ENCODE results near the gene MS4A5.

The MS4A5 gene

DNA sequence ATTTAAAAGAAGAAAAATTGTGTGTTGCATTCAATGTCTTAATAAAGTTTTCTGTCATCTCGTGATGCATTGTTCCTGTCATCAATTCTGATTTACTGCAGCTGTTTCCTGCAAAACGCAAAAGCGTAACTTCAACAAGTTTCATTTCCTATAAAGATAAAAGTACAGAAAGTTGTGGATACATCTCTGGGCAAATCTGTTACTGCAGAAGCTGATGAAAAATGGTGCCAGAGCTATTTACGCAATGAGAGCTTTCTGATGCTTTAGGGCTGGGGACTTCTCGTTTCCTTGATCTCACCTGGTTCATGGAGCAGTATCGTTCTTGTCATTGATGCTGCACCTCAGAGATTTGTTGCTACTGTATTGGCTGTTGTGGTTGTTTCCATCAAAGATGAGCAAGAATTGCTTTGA, 47.7 kb downstream of the MS4A5 start:
- in situ Hi-C loops (cut with MboI; ENCODE audit: low sequenced_read_pairs), result no loop called here

GRCh38 chr11:60482361-60482760, 53.0 kb downstream of the MS4A5 start:
- in situ Hi-C loops (cut with MboI; ENCODE audit: low sequenced_read_pairs), result no loop called here

DNA sequence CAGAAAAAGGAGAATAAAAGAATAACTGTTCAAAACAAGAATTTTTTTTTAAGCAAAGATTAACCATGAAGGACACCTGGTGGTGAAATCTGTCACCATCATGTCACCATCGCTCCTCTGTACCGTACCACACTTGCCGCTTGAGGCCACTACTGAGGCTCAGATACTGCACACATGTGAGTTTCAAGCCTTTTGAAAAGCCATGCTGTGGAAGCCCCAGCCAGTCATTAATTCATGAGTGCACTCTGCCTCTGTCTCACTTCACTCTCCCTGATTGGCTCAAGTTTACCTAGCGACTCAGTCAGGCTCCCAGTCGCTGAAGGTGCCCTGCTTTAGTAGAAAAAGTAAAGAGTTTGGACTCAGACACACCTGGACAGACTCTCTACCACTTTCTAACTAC, 56.6 kb downstream of the MS4A5 start:
- in situ Hi-C loops (cut with MboI; ENCODE audit: low sequenced_read_pairs), result no loop called here

GRCh38 chr11:60492488-60493009, 63.2 kb downstream of the MS4A5 start, which contains the start of gene MS4A12:
MS4A12 (plus strand) TSS chr11:60492778; CDS start chr11:60497319, 4,541 bp downstream.
- in situ Hi-C loops (cut with MboI; ENCODE audit: low sequenced_read_pairs), result no loop called here

DNA sequence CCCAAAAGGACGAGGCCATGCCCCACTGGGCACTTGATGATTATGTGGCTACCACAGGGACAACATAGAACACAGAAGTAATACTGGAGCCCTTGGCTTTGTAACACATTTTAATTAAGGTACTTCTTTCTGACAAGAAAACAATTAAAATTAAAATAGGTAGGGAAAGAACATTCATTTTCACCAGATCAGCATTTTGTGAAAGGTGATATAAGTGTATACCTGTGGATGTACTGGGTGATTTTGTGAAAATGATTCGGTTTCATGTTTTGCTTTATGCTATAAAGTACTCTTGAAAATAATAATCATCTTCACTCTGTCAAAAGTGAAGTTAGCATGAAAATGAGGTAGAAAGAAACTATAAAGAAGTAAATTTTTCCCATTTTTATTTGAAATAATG, 64.1 kb downstream of the MS4A5 start:
- in situ Hi-C loops (cut with MboI; ENCODE audit: low sequenced_read_pairs), result no loop called here
